ENCODE results near the gene FERMT2.

Gene FERMT2

GRCh38 chr14:52950898-52951680 is at the start of gene FERMT2:
Gene FERMT2, minus strand, starts transcription at chr14:52951050. Its CDS starts 482 bp downstream, at chr14:52950568.
- DNase-seq (ENCODE audit: low read depth): no peak

DNA sequence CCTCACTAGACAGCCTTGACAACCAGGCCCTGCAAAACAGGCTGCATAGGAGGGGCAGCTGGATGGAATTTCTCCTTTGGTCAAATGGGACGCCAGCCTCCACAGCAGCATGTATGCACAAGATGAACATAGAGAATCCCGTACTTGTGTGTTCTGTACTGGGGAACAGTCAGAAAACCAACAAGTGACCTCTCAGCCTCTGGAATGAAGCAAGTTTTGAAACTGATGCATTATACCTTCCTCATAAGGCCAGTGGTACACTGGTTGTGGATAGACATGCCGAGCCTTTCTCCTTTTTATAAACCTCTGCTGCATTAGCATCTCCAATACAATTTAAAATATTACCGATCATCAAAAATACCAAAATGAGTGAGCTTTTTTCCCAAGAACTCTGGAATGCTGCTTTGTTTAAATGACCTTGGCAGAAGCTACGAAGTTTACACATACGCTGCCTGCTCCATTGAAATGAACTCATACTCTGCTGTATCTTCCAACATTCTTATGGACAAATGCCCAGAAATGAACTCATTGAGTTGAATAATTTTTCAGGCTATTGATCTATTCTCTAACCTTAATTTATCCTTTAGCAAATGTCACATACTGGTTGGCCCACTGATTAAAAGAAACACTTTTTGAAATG is 47.6 kb upstream of the FERMT2 start:
- DNase-seq (ENCODE audit: low read depth): no peak

DNA sequence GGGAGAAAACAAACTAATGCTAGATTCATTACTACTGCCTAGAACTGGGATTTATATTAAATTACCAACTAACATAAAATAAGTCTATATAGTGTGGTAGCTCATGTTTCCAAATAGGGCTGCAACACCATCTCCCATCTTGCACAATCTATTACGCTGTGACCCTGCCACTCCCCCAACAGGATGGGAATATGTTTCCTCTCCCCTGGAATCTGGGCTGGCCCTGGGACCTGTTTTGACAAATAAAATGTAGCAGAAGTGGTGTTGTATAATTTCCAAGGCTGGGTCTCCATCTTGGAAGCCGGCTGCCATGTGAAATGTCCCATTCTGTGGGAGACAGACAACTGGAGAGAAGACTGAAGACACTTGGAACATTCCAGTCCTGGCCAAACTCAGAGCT is 45.6 kb upstream of the FERMT2 start:
- no peak for DNase-seq (ENCODE audit: low read depth)

DNA sequence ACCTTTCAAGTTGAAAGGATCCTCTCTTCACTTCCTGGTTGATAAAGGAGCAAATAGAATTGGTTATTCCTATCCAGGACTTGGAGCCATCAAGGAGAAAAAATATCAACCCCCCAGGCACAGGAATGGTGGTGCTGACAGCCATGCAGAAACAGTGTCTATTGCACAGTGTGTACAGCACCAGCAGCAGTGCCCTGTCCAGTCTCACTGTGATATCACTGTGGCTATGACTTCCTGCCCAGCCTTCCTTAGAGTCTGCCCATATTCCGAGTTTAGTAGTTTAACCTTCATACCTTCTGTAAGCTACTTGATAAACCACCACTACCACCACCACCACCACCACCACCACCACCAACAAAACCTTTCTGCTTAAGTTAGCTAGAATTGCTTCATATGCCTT is 45.1 kb upstream of the FERMT2 start:
- DNase-seq (ENCODE audit: low read depth): no peak

- no peak for DNase-seq (ENCODE audit: low read depth)
Observed at GRCh38 chr14:52992236-52992870, 41.5 kb upstream of the FERMT2 start.

DNA sequence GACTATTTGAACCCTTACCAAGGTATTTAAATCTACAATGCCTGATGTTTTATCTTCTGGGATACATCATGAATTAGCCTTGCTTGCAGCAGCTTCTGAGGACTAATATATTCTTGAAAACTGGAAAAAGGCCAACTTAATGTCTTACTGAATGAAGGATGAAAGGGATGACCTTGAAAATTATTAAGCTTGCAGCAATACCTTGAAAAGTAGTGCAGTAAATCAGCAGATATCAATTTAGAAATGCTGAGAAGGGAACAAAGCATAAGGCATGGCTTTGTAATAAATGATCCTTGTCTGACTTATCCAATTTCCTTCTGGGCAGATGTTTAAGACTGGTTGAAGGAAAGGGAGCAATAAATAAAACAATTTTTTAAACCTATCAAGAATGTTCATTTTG is 37.3 kb upstream of the FERMT2 start:
- no peak for DNase-seq (ENCODE audit: low read depth)

DNA sequence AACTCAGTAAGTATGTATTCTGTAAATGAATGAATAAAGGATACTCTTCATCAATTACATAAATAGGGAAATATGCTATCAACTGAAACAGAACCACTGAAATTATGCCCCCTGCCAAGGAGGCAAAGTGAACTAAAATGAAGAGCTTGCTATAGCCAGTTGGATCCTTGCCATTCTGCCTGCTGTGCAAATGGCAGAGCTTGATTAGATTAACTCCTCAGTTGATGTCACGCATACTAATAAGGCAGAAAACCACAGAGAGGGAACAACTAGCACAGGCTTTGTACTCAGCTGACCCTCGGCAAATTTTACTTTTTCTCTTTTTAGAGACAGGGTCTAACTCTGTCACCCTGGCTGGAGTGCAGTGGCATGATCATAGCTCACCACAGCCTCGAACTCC is 36.7 kb upstream of the FERMT2 start:
- no peak for DNase-seq (ENCODE audit: low read depth)

GRCh38 chr14:52987042-52987441 is 36.2 kb upstream of the FERMT2 start:
- no peak for DNase-seq (ENCODE audit: low read depth)

- no peak for DNase-seq (ENCODE audit: low read depth)
Observed at GRCh38 chr14:52977798-52978197, 26.9 kb upstream of the FERMT2 start.

DNA sequence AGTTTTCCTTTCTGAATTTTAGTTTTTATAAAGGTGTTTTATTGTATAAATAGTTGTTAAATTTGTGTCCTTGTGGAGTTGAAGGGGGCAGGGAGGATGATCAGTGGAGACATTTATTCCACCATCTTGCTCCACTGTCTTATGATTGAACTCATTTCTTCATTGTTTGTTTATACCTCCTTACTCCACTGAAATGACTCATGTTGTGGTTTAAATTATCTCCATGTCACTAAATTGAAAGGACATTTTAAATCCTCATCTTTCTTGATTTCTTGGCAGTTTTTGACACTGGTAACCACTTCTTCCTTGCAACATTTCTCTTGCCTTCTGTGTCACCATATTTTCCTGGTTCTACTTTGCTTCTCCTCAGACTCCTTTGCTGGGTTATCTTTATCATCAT is 23.6 kb upstream of the FERMT2 start:
- no peak for DNase-seq (ENCODE audit: low read depth)

DNA sequence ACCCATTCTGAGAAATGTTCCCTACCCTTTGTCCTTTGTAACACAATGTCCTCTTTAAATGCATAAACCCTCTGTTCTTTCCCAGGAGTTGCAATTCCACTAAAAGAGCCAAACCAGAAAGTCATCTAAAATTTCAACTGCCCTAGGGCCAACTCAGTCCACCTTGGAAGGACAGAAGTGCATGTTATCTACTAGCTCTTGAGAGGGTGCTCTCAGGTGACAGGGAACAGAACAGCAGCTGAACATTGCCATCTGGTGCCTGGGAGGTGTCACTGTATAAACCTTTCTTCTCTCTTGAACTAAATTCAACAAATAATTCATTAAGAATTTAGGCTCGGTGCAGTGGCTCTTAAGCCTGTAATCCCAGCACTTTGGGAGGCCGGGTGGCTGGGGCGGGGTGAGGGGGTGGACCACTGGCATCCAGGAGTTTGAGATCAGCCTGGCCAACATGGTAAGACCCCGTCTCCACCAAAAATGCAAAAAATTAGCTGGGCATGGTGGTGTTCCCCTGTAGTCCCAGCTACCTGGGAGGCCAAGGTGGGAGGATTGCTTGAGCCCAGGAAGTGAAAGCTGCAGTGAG is 10.3 kb upstream of the FERMT2 start:
- DNase-seq (ENCODE audit: low read depth): peak; percentile 34

- DNase-seq (ENCODE audit: low read depth): no peak
Observed at GRCh38 chr14:52960627-52961026, 9.8 kb upstream of the FERMT2 start.

DNA sequence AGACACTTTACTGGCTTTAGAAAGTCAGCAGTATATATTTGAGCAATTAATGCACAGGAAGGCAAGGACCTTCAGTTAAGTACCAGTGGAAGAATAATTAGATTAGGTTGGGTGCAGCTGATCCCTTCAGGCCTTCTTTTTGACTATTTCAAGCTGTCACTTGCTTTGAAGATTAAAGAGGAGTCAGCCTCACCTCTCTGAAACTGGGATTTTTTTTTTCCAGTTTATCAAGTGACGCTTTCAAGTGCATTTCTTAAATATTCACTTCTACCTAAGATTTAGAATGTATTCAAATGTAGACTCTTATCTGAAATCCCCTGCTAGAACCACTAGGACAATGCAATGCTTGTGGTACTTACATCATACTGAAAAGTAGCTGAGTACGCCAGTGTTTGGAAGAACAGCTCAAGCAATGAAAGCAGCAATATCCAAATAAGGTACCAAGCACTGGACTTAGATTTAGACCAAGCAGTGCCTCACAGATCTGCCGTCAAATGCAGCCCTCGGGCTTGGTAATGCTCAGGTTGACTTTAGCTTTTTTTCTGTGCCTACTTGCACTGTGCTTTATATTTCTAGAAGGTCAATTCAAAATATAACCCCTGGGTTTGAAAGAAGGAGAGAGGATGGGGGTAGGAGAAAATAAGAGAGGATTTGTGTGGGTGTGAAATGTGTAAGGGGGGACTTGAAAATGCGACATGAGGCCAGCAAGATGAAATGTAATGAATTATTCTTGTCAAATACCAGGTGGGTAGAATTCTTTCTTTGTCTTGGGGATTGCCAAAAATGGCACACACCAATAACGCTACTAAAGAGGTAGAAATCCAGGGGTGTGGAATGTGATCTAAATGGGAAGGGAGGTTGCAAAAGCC is 3.7 kb upstream of the FERMT2 start:
- no peak for DNase-seq (ENCODE audit: low read depth)

- DNase-seq (ENCODE audit: low read depth): no peak
Observed at GRCh38 chr14:52951681-52952554, 1.1 kb upstream of the FERMT2 start.

- no peak for DNase-seq (ENCODE audit: low read depth)
Observed at GRCh38 chr14:52950410-52950897, 396 bp downstream of the FERMT2 start.

DNA sequence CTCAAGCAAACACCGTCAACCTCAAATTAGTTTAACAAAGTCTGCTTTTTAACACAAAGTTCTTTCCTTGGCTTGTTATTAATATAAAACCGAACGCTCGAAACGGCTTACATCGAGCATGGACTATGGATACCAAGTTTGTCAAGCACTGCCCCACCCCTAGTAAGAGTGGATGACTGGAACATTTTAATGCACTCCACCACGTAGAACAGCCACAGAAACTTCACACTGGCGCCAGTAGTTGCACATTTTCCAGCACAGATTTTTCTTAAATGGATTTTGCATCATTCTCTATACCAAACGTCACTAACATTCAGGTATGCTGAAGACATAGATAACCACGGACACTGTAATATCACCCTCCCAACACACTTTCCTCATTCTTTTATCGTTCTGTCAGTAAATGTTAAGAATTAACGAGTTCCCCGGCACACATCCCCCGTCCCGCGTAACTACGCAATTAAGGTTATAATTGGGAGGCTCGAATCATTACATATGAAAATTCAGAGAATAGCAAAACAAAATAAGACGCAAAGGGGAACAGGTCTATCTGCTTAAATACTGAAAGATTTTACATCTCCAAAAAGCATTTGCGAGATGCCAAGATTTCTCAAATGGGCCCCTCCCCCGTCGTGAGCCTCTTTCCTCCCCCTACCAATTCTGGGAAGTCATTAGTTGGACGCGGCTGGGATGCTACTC is 990 bp downstream of the FERMT2 start:
- DNase-seq (ENCODE audit: low read depth): no peak

DNA sequence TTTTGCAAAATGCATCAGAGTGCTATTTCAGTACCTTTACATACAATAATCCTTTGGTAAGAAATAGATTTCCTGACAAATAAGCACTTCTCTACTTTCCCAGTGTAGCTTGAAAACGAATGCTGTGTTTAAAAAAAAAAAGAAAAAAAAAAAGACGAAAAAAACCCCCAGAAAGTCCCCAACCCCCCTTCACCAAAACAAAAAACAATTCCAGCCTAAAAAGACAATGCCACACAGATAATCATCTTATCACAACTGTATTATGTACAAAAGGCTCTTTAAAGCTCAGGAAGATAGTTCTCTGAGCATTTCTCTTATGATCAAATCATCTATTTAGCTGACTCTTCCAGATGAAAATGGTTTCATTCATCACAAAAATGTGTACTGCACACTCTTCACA is 1.6 kb downstream of the FERMT2 start:
- no peak for DNase-seq (ENCODE audit: low read depth)

DNA sequence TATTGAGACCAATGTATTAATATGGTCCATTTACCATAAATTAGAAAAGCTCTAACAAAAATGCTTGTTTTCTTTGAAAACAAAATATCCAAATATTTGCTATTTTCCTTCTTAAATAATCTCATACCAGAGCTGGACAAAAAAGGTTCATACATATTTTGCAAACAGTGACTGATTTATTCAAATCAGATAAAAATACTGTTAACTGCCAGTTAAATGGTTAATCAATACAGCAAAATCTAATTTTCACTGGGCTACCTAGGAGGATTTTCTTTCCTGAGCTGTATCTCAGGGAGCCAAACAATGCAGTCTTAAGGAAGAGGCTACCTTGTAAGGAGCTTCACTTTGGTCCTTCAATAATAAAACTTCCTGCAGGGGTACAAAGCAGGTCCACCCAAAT is 2.0 kb downstream of the FERMT2 start:
- DNase-seq (ENCODE audit: low read depth): no peak

GRCh38 chr14:52948039-52948438 is 2.8 kb downstream of the FERMT2 start:
- no peak for DNase-seq (ENCODE audit: low read depth)

- no peak for DNase-seq (ENCODE audit: low read depth)
Observed at GRCh38 chr14:52944254-52944653, 6.6 kb downstream of the FERMT2 start.
